GM19452 (cell line): Measurements from ENCODE around the gene OLR1.
"Not testable (repeated sequence)": the region's sequence is repeated elsewhere in the genome, so short reads cannot be mapped to it uniquely, and the experiment has no call there.

Experiments
- ATAC-seq: cut with Tn5 transposase; IDR thresholded peaks from one replicate; pipeline ENCODE4 v1.9.1; 2021; ENCODE audit not compliant: unreplicated experiment

Gene OLR1

GRCh38 chr12:10191865-10192264 is 19.9 kb upstream of the OLR1 start:
- ATAC-seq: no peak

DNA sequence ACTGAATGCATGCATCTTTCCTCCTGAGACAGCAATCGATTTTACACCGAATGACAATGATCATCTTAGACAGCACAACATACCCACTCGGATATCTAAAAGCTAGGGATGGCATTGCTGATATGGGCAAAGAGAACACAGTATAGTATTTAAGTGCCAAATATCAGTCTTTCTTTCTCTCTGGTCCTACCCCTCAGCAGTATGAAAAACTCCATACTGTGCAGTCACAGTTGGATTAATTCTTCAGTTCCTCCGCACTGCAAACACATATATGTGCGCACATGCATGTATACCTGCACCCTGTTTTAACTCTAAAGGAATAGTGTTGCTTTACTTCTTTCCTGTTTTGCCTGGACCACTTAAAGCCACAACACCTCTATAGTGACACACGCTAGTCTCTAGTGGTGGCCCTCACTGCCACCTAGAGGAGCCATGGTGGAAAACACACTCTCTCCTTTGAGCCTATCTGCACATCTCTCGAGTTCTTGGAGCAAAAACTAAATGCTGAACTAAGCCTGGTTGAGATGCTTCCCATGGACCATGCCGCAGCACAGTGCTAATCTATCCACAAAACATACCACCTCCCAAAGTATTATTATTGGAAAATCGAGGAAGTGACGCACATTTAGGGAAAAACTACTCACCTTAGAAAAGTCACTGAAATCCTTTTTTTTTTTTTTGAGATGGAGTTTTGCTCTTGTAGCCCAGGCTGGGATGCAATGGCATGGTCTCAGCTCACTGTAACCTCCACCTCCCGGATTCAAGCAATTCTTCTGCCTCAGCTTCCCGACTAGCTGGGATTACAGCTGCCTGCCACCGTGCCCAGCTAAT is 18.8 kb upstream of the OLR1 start:
- ATAC-seq: peak; percentile 89

GRCh38 chr12:10189653-10190052 is 17.7 kb upstream of the OLR1 start:
- no peak for ATAC-seq

GRCh38 chr12:10186958-10187357 is 15.0 kb upstream of the OLR1 start:
- ATAC-seq: not testable (repeated sequence)

GRCh38 chr12:10186299-10186698 is 14.4 kb upstream of the OLR1 start:
- no peak for ATAC-seq

DNA sequence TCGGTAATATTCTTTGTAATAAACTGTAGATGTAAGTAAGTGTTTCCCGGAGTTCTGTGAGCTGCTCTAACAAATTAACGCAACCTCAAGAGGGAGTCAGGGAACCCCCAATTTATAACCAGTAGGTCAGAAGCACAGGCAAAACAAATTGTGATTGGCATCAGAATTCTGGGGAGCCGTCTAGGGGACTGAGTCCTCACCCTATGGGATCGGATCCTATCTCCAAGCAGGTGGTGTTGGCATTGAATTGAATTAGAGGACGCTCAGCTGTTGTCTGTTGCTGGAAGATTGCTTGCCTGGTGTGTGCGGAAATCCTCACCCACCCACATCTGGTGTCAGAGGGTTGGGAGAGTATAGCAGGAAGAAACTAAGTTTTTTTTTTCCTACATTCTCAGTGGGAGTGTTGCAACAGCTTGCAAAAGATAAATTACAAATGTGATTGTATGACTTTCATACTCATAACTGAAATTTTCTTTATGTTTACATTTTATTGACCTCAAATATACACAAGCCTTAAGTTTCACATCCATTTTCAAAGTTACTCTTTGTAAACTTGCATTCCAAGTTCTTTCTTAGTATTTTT is 12.4 kb upstream of the OLR1 start:
- ATAC-seq: no peak

DNA sequence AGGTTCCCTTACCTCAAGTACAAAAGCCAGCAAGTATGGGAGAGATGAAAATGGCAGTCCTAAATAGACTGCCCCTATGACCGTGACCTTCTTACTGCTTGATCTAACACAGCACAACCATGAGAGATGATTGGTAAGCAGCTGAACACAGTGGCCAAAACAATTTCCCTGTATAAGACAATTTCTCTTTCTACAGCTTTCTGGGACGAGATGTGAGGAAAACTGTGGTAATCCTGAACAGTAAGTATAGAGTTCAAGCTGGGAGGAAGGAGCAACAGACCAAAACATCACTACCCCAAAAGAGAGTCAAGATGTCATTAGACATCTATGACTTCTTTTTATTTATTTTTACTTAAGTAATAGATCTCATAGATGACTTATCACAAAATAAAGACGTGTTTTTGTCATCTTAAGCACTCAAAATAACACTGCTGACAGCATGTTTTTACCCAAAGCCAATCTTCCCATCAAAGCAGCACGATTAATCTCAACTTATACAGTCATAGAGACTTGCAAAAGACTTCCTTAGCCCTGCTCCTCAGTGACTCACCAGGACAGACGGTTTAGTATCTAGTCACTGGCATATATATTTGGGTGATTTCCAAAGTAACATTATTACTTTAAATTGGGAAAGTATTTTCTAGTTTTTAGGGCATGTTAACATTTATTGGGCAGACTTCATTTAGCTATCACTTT is 10.6 kb upstream of the OLR1 start:
- ATAC-seq: no peak

DNA sequence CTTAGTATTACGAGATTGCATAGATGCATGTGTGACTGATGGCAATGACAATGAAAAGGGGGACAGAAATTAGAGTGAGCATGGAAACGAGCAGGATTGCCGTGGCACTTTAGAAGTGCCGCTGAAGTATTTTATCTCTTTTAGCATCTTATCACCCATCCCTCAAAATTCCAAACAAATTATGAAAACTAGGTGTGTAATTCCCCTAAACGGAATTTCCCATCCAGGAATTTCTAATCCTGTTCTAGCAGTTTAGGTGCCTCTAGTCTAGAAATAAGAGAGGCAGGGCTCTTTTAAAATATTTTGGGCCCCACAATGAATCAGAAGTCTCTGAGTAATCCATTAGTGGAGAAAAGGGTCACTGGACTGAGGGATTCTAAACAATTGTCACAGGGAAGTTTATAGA is 7.8 kb upstream of the OLR1 start:
- ATAC-seq: no peak

GRCh38 chr12:10178821-10179220 is 6.9 kb upstream of the OLR1 start, which contains the start of gene TMEM52B:
TMEM52B (plus strand) TSS chr12:10179032; CDS start chr12:10179575, 543 bp downstream.
- ATAC-seq: no peak

DNA sequence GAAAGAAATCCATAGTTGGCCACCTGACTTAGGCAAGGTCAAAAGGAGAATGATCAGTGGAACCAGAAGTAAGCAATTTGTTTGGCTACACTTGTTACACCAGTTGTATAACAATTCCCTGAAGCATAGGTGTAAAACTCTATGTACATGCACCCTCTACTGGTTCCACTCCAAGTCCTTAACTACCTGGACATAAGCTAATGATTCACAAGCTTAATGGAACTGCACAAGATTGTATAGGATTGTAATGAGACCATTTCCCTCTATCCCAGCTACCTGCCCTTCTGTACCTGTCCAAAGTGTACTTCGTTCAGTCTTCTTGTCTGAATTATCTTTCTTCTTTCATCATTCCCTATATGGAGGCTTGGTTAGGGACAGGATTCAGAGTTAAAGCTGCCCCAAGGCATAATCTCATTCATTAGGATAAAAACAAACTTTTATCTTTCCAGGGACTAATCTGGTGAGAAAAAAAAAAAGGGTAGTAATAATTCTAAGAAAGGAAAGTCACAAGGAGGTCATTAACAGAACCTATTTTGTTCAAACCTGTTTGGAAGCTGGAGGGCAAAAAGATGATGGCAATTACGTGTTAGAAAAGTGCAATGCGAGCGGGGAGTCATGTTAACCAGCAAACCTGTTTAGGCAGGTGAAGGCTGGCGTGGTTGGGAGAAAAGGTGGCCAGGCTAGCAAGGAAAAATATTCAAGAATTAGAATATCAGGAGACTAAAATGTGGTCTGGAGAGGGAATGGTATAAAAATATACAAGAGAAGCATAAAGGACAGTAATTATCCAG is 4.1 kb upstream of the OLR1 start:
- ATAC-seq: no peak

- ATAC-seq: no peak
Measured at GRCh38 chr12:10174986-10175614, 3.2 kb upstream of the OLR1 start.

- no peak for ATAC-seq
Measured at GRCh38 chr12:10170216-10170615, 1.7 kb downstream of the OLR1 start.

DNA sequence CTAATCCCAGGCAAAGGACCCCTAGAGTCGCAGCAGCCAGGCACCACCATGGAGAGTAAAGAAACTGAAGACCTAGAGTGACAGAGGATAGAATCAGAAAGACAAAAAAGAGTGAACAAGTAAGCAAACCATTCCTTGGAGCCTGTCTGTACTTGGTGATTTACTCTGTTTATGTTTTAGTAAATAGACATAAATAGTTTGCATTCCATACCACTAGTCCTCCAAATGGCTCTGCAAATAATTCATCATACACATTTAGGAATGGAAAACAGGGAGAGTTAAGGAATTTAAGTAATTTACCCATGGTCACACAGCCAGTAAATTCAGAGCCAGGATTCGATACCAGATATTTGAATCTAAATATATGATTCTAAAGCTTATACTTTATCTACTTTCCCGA is 2.8 kb downstream of the OLR1 start:
- no peak for ATAC-seq

DNA sequence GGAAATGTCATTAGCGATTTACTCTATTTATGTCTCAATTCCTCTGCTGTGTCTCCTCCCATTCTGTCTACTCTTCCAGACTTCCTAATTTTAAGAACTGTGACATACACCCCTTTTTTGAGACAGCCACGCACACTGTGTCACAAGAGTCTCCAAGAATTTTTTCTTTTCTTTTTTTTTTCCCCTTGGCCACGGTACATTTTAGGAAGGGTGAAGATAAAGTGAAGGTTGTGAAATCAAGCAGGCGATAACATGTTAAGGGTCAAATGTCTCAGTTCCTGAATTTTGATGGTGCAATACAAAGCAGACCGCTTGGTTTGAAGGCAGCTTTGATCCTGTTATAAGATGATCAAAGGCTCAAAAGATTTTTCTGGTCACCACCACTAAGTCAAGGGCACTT is 4.3 kb downstream of the OLR1 start:
- ATAC-seq: no peak

- no peak for ATAC-seq
Measured at GRCh38 chr12:10165421-10165820, 6.5 kb downstream of the OLR1 start.

GRCh38 chr12:10163084-10163483 is 8.8 kb downstream of the OLR1 start:
- ATAC-seq: no peak

DNA sequence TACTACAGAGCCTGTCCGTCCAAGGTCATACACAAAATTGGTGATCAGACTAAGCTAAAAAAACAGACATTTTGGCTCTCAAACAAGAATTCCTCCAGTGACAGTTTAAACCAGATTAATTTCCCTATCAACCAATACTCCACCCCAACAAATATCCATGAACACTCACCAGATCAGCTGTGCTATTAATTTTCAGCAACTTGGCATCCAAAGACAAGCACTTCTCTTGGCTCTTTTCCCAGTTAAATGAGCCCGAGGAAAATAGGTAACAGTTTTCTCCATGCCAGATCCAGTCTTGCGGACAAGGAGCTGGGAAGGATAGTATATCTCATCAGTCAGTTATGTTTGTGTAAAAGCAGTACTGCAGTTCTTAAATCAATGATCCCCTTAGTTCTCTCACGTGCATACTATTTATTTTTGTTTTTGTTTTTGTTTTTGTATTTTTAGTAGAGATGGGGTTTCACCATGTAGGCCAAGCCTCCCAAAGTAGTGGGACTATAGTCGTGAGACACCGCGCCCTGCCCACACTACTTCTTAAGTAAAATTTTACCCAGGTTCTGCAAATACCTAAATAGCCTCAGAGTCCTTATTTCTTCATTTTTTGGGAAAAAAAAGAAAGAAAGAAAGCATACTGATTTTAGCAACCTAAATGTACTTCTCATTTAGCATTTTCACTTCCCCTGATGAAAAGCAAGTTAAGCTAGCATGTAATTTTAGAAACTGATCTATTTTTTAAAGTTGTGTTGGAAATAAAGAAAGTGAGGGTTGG is 11.1 kb downstream of the OLR1 start:
- ATAC-seq: no peak

DNA sequence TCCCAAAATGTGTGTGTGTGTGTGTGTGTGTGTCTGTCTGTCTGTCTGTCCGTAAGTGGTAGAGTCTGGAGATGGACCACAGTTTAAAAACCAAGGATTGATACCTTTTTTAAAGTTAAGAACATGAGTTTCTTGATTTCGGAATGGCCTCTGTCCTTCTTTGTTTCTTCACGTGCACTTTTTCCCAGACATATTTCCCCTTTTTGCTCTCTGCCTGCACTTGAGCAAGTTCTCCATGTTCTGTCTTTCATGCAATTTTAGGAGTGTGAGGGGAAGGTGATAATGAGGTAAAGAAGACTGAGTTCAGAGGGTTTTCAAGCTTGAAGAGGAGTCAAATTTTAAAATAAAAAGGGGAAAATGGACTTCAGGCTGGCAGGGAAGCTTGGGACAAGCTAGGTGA is 12.7 kb downstream of the OLR1 start:
- no peak for ATAC-seq

DNA sequence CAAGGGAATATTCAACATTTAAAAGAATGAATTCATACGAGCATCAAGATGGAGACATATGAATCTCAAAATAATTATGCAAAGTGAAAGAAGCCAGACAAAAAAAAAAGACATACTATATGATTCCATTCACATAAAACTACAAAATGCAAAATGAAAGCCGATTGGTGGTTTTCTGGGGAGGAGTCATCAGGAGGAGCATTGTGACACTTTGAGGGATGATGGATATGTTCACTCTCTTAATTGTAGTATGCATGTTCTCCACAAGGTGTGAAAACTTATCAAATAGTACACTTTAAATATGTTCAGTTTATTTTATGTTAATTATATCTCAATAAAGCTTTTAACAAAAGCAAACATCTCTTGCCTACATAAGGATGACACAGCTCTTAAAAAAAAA is 13.5 kb downstream of the OLR1 start:
- no peak for ATAC-seq

DNA sequence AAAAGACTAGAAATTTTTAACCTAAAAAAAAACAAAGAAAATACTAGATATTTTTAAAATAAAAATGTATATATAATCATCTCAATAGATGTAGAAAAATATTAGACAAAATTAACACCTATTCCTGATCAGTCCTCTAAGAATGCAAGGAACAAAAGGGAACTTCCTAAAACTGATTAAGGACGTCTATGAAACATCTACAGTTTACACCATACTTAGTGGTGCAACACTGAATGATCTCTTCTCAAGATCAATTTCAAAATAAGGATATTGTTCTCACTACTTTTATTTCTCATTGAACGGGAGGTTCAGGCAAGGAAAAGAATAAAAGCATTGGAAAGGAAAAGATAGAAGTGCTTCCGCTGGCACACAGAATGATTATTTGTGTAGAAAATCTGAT is 16.0 kb downstream of the OLR1 start:
- no peak for ATAC-seq
